Measurements from ENCODE around the gene CNMD.

CNMD gene

GRCh38 chr13:52760077-52760476 lies 20.5 kb upstream of the CNMD start:
- Histone ChIP-seq H3K36me3 (ENCODE audit: control insufficient read depth, insufficient read depth, low read length) (no peaks in the 10 kb centered on the region), H3K4me3 (replicated peaks; ENCODE audit: low read depth, low read length) (no peak overlapping the region), H3K27me3 (replicated peaks; ENCODE audit: control insufficient read depth, insufficient read depth, low read length) (no peaks in the 10 kb centered on the region)
- TF ChIP-seq CTCF (IDR thresholded peaks at IDR 0.05; ENCODE audit: insufficient read depth, low read length, poor library complexity, severe bottlenecking): no peak
- DNase-seq (ENCODE audit: extremely low read depth, insufficient read length): no peak

- no peaks in the 10 kb centered on the region for H3K27me3 ChIP-seq (replicated peaks; ENCODE audit: control insufficient read depth, insufficient read depth, low read length)
- no peak for DNase-seq (ENCODE audit: extremely low read depth, insufficient read length)
- TF ChIP-seq CTCF (IDR thresholded peaks at IDR 0.05; ENCODE audit: insufficient read depth, low read length, poor library complexity, severe bottlenecking): no peak
- H3K36me3 ChIP-seq (ENCODE audit: control insufficient read depth, insufficient read depth, low read length): no peaks in the 10 kb centered on the region
- no peak overlapping the region for H3K4me3 ChIP-seq (replicated peaks; ENCODE audit: low read depth, low read length)
Measured at GRCh38 chr13:52758114-52758513, 18.5 kb upstream of the CNMD start.

- DNase-seq (ENCODE audit: extremely low read depth, insufficient read length): no peak
- H3K4me3 ChIP-seq (replicated peaks; ENCODE audit: low read depth, low read length): no peak overlapping the region
- H3K27me3 ChIP-seq (replicated peaks; ENCODE audit: control insufficient read depth, insufficient read depth, low read length): no peaks in the 10 kb centered on the region; the same call in 1 of the 2 replicates
- no peak for TF ChIP-seq CTCF (IDR thresholded peaks at IDR 0.05; ENCODE audit: insufficient read depth, low read length, poor library complexity, severe bottlenecking)
- H3K36me3 ChIP-seq (ENCODE audit: control insufficient read depth, insufficient read depth, low read length): no peaks in the 10 kb centered on the region
Measured at GRCh38 chr13:52751196-52751595, 11.6 kb upstream of the CNMD start.

GRCh38 chr13:52750713-52751112 lies 11.1 kb upstream of the CNMD start:
- H3K4me3 ChIP-seq (replicated peaks; ENCODE audit: low read depth, low read length): no peak overlapping the region
- no peak for DNase-seq (ENCODE audit: extremely low read depth, insufficient read length)
- no peaks in the 10 kb centered on the region; the same call in 1 of the 2 replicates for H3K27me3 ChIP-seq (replicated peaks; ENCODE audit: control insufficient read depth, insufficient read depth, low read length)
- TF ChIP-seq CTCF (IDR thresholded peaks at IDR 0.05; ENCODE audit: insufficient read depth, low read length, poor library complexity, severe bottlenecking): no peak
- no peaks in the 10 kb centered on the region for H3K36me3 ChIP-seq (ENCODE audit: control insufficient read depth, insufficient read depth, low read length)

- no peak for TF ChIP-seq CTCF (IDR thresholded peaks at IDR 0.05; ENCODE audit: insufficient read depth, low read length, poor library complexity, severe bottlenecking)
- no peaks in the 10 kb centered on the region for H3K36me3 ChIP-seq (ENCODE audit: control insufficient read depth, insufficient read depth, low read length)
- no peaks in the 10 kb centered on the region; the same call in 1 of the 2 replicates for H3K27me3 ChIP-seq (replicated peaks; ENCODE audit: control insufficient read depth, insufficient read depth, low read length)
- no peak overlapping the region for H3K4me3 ChIP-seq (replicated peaks; ENCODE audit: low read depth, low read length)
- no peak for DNase-seq (ENCODE audit: extremely low read depth, insufficient read length)
Measured at GRCh38 chr13:52749419-52749818, 9.8 kb upstream of the CNMD start.

- Histone ChIP-seq H3K4me3 (replicated peaks; ENCODE audit: low read depth, low read length) (no peak overlapping the region), H3K27me3 (replicated peaks; ENCODE audit: control insufficient read depth, insufficient read depth, low read length) (no peaks in the 10 kb centered on the region; the same call in 1 of the 2 replicates), H3K36me3 (ENCODE audit: control insufficient read depth, insufficient read depth, low read length) (no peaks in the 10 kb centered on the region)
- no peak for DNase-seq (ENCODE audit: extremely low read depth, insufficient read length)
- no peak for TF ChIP-seq CTCF (IDR thresholded peaks at IDR 0.05; ENCODE audit: insufficient read depth, low read length, poor library complexity, severe bottlenecking)
Measured at GRCh38 chr13:52746141-52746540, 6.5 kb upstream of the CNMD start.
